SIG-M5 treated with dmso at 0.1 percent for 504 hours (cell line): ENCODE data around the gene RXRB.

Experiments used
- DNase-seq: peaks from one replicate; lab custom pipeline; 2025; ENCODE audit not compliant: unreplicated experiment; lab: John Stamatoyannopoulos, UW

The RXRB gene

GRCh38 chr6:33198159-33198852, 2.2 kb downstream of the RXRB start:
- no peak for DNase-seq

GRCh38 chr6:33197431-33198048, 2.9 kb downstream of the RXRB start:
- peak; percentile 69 for DNase-seq

- no peak for DNase-seq
Observed at GRCh38 chr6:33195304-33196165, 4.9 kb downstream of the RXRB start.

- DNase-seq, result no peak
Observed at GRCh38 chr6:33194431-33194979, 6.0 kb downstream of the RXRB start.

GRCh38 chr6:33193619-33194018, 6.8 kb downstream of the RXRB start:
- DNase-seq, result no peak

GRCh38 chr6:33192671-33193602, 7.5 kb downstream of the RXRB start:
- DNase-seq, result no peak

- DNase-seq, result no peak
Observed at GRCh38 chr6:33192105-33192646, 8.3 kb downstream of the RXRB start, which contains the start of gene COL11A2. Gene COL11A2 (minus strand): TSS chr6:33192467. CDS start chr6:33192240, 227 bp downstream.

GRCh38 chr6:33191383-33192104, 8.9 kb downstream of the RXRB start:
- no peak for DNase-seq

- DNase-seq, result no peak
Observed at GRCh38 chr6:33190504-33191107, 9.9 kb downstream of the RXRB start.

GRCh38 chr6:33189625-33190448, 10.6 kb downstream of the RXRB start:
- DNase-seq, result no peak

GRCh38 chr6:33189164-33189563, 11.3 kb downstream of the RXRB start:
- DNase-seq, result no peak

GRCh38 chr6:33187809-33188208, 12.7 kb downstream of the RXRB start:
- DNase-seq, result no peak

GRCh38 chr6:33185654-33186187, 14.7 kb downstream of the RXRB start:
- DNase-seq, result no peak

- no peak for DNase-seq
Observed at GRCh38 chr6:33185190-33185589, 15.3 kb downstream of the RXRB start.

- DNase-seq, result no peak
Observed at GRCh38 chr6:33183071-33183683, 17.3 kb downstream of the RXRB start.

- no peak for DNase-seq
Observed at GRCh38 chr6:33181141-33181540, 19.3 kb downstream of the RXRB start.

GRCh38 chr6:33178755-33179475, 21.6 kb downstream of the RXRB start:
- DNase-seq, result no peak
